Peyer's patch (tissue), 4 donors: Measurements from ENCODE around the gene LBH. TPM values are rescaled to one million over a fixed set of nuclear protein-coding genes. Genes with fewer than 3 reads are reported as not detected.

Source experiments
- DNase-seq, 3 donors: peaks; one replicate each; pipeline ENCODE4 v3.0.0-alpha.2; 2017 to 2019
- H3K27ac ChIP-seq, 4 donors: fragments of 200-600 bp; sonication (generic); one replicate each; pipeline ENCODE4 v1.5.1; 2016 to 2019
- H3K27me3 ChIP-seq, 2 donors: fragments of 200-600 bp; sonication (generic); one replicate each; pipeline ENCODE4 v1.5.1; 2019
- H3K36me3 ChIP-seq, 3 donors: fragments of 200-600 bp; sonication (generic); one replicate each; pipeline ENCODE4 v1.5.1; 2016 to 2019
- H3K4me1 ChIP-seq, 4 donors: fragments of 200-600 bp; sonication (generic); one replicate each; pipeline ENCODE4 v1.5.1; 2016 to 2019
- H3K4me3 ChIP-seq, 4 donors: fragments of 200-600 bp; sonication (generic); 1 replicate in 3 of 4; 2 replicates in 1 of 4; pipeline ENCODE4 v1.5.1; 2016 to 2019; ENCODE audit warnings: mild to moderate bottlenecking in 1 of 4
- H3K9me3 ChIP-seq, 4 donors: fragments of 200-600 bp; sonication (generic); one replicate each; pipeline ENCODE4 v1.5.1; 2016 to 2019; ENCODE audit warnings: mild to moderate bottlenecking in 1 of 4
- CTCF ChIP-seq, 6 experiments: fragments of 450-650 bp in 4 of 6; fragments of 200-600 bp in 2 of 6; sonication (generic) in 1 of 6; IDR thresholded peaks; one replicate each; pipeline ENCODE4 v1.5.1; 2017 to 2019; ENCODE audit warnings: antibody characterized with exemption in 6 of 6, mild to moderate bottlenecking in 3 of 6, moderate library complexity in 1 of 6
- POLR2A ChIP-seq, 2 donors: fragments of 450-650 bp; IDR thresholded peaks; one replicate each; pipeline ENCODE4 v1.5.1; 2017; ENCODE audit warnings: antibody characterized with exemption in 2 of 2, mild to moderate bottlenecking in 2 of 2, moderate library complexity in 2 of 2
- total RNA-seq, 4 donors: library from RNA; depleted of rRNA; stranded (reverse); fragments of >200 nt; gene quantifications; one replicate each; pipeline ENCODE4 v1.1.0, GENCODE V29; 2016

LBH gene
- total RNA-seq, 4 donors from 2014 or later, result 10.9 to 44.6 (median 14.8) TPM

DNA sequence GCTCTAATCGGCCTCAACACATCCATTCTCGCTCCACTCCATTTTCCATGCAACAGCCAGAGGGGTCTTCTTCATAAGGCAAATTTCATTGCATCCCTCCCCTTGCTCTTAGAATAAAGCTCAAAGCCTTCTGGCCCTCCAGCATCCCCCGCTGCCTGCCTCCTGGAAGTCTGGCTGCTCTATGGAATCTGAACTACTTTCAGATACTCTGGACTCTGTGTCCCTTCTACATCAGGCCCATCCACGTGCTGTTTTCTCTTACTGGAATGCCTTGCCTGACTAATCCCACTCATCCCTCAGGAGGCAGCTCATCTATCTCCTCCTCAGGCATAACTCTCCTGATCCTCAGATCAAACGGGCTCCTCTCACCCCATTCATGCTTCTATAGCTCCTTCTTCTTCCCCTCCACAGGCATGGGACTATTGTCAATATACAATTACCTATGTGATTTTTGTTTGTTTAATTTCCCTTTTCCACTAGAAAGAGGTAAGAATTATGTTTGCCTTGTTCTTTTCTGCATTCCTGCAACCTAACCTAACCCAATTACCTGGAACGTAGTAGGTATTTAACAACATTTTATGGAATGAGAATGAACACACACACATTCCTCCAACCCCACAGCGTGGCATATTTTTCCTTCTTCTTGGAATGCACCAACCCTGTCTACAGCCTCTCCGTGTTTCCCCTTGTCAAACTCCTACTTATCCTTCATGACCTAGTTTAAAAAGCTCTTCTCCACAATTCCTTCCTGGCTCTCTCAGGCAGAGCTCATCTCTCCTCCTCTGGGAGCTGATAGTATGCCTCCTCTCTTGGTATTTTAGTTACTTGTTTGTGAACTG lies 49.5 kb downstream of the LBH start:
- H3K4me3 ChIP-seq, result no peak overlapping the region
- no peak for TF ChIP-seq POLR2A (IDR thresholded peaks at IDR 0.05)
- no peak for TF ChIP-seq CTCF (IDR thresholded peaks at IDR 0.05)
- no peaks in the 10 kb centered on the region for H3K27me3 ChIP-seq
- no peaks in the 10 kb centered on the region for H3K9me3 ChIP-seq
- peak overlapping the region in 1 of 4 donors; percentile 75 for H3K27ac ChIP-seq
- peaks cover 0 to 13% (median 7%) of the 10 kb centered on the region in 4 donors for H3K4me1 ChIP-seq
- no peaks in the 10 kb centered on the region for H3K36me3 ChIP-seq
- DNase-seq, result no peak

DNA sequence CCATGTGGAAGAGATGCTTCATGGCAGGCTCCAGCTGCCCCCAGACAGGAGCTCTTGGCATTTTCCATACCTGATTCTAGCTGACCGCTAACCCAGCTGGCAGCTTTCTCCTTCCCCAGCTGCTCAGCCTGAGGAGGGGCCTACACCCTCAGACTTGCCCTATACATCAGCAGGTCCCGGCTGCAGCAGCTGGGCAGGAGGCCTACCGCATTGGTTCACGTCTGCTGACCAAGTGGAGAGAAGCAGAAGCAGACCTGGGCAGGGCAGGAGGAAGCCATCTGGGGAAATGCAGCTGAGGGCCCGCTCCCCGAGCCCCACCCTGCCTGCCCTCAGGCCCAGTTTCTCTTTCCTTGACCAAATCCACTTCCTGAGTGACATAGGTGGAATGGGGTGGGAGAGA lies 50.7 kb downstream of the LBH start:
- no peaks in the 10 kb centered on the region for H3K27me3 ChIP-seq
- no peaks in the 10 kb centered on the region for H3K9me3 ChIP-seq
- H3K27ac ChIP-seq, result peak overlapping the region in 1 of 4 donors; percentile 75
- peak in 2 of 3 donors; percentile 87 to 92 for DNase-seq
- peaks cover 0 to 13% (median 4%) of the 10 kb centered on the region in 4 donors for H3K4me1 ChIP-seq
- H3K36me3 ChIP-seq, result no peaks in the 10 kb centered on the region
- H3K4me3 ChIP-seq, result no peak overlapping the region
- TF ChIP-seq POLR2A (IDR thresholded peaks at IDR 0.05), result no peak
- TF ChIP-seq CTCF (IDR thresholded peaks at IDR 0.05), result no peak

DNA sequence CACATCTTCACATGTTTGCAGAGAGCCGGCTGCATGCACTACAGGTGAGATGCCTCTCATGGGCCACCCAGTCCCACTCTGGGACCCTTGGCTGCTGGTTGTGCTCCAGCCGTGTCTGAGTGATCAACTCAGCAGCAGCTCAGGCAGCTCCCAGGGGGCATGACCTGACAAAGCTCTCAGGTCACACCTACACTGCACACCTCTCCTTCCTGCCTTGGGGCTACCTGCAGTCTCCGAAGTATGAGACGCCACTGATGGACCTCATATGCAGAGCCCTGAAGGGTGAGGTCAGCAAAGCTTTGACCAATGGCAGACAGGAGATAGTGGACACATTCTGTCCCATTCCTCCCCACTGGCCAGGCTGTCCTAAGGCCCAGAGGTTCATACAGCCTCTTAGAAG lies 51.4 kb downstream of the LBH start:
- TF ChIP-seq CTCF (IDR thresholded peaks at IDR 0.05) (no peak), POLR2A (IDR thresholded peaks at IDR 0.05) (no peak)
- Histone ChIP-seq H3K4me1 (peaks cover 0 to 13% (median 5%) of the 10 kb centered on the region in 4 donors), H3K36me3 (no peaks in the 10 kb centered on the region), H3K27me3 (no peaks in the 10 kb centered on the region), H3K27ac (peak overlapping the region in 1 of 4 donors; percentile 75), H3K4me3 (no peak overlapping the region), H3K9me3 (no peaks in the 10 kb centered on the region)
- DNase-seq, result no peak

- no peaks in the 10 kb centered on the region for H3K36me3 ChIP-seq
- no peak overlapping the region for H3K4me3 ChIP-seq
- DNase-seq, result no peak
- H3K27ac ChIP-seq, result no peak overlapping the region
- H3K4me1 ChIP-seq, result peaks cover 0 to 13% (median 6%) of the 10 kb centered on the region in 4 donors
- H3K27me3 ChIP-seq, result no peaks in the 10 kb centered on the region
- no peaks in the 10 kb centered on the region for H3K9me3 ChIP-seq
- no peak for TF ChIP-seq CTCF (IDR thresholded peaks at IDR 0.05)
- TF ChIP-seq POLR2A (IDR thresholded peaks at IDR 0.05), result no peak
These were observed 52.7 kb downstream of the LBH start for GRCh38 chr2:30283931-30284565.

DNA sequence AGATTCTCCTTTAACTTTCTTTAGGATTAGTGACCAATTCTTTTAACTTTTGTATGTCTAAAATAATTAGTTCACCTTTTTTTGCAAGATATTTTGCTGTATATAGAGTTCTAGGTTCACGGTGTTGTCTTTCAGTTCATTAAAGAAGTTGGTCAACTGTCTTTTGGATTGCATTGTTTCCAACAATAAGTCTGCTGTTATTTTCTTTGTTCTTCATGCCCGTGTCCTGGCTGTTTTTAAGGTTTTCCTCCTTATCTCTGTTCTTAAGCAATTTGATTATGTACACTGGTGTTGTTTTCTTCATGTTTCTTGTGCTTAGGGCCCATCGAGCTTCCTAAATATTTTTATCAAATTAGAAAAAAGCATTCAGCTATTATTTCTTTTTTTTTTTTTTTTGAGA lies 54.4 kb downstream of the LBH start:
- no peaks in the 10 kb centered on the region for H3K9me3 ChIP-seq
- no peak for TF ChIP-seq CTCF (IDR thresholded peaks at IDR 0.05)
- no peak for TF ChIP-seq POLR2A (IDR thresholded peaks at IDR 0.05)
- no peaks in the 10 kb centered on the region for H3K27me3 ChIP-seq
- H3K27ac ChIP-seq, result no peak overlapping the region
- H3K36me3 ChIP-seq, result no peaks in the 10 kb centered on the region
- no peak for DNase-seq
- H3K4me1 ChIP-seq, result peaks cover 0 to 13% (median 6%) of the 10 kb centered on the region in 4 donors
- H3K4me3 ChIP-seq, result no peak overlapping the region
